ENCODE results near the gene LHX3. TPM values are rescaled to one million over a fixed set of nuclear protein-coding genes. Genes with fewer than 3 reads are reported as not detected.
A peak's percentile ranks its signal among the peaks of the same experiment; 100 is the strongest.

The LHX3 gene
- polyA plus RNA-seq, 3 donors from 2014 or later: not detected

DNA sequence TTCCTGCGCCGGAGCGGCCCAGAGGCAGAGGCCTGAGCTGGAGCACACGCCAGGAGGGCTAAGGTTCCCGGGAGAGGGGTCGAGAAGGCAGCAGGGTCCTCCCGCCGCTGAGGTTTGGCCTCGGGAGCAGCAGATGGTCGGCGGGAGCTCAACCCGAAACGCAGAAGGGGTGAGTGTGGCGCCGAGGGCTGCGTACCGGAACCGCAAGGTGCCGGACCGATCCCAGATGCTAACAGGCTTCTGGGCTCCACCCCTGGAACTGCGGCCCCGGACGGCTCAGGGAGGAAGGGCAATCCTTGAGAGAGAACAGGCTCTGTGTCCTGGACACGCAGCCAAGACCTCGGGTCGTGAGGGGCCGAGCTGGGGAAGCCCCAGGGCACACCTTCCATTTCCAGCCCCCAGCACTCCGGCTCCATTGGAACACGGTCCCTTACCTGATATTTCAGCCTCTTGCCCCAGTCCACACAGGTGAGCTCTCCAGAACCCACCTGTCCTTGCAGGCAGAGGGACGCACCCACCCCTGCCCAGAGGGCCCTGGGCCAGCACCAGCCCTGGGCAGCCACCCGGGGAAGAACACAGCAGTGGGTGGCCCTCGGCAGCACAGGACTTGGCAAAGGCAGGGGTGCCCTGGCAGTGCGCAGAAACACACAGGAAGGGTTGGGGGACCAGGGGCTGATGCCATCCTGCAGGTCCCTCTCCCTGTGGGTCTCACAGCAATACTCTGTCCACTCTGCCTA, 1.4 kb downstream of the LHX3 start:
- H3K27me3 Mint-ChIP-seq (ENCODE audit: low read depth in 3 of 3): peaks cover 11 to 19% (median 16%) of the 10 kb centered on the region in 3 donors
- H3K36me3 Mint-ChIP-seq: peaks cover 13 to 19% (median 17%) of the 10 kb centered on the region in 3 donors
- no peak overlapping the region for H3K4me3 Mint-ChIP-seq
- peaks cover 5 to 16% of the 10 kb centered on the region in 2 donors for H3K4me1 Mint-ChIP-seq
- no peak overlapping the region for H3K27ac Mint-ChIP-seq
- no peaks in the 10 kb centered on the region for H3K9me3 Mint-ChIP-seq
- no peak for DNase-seq

DNA sequence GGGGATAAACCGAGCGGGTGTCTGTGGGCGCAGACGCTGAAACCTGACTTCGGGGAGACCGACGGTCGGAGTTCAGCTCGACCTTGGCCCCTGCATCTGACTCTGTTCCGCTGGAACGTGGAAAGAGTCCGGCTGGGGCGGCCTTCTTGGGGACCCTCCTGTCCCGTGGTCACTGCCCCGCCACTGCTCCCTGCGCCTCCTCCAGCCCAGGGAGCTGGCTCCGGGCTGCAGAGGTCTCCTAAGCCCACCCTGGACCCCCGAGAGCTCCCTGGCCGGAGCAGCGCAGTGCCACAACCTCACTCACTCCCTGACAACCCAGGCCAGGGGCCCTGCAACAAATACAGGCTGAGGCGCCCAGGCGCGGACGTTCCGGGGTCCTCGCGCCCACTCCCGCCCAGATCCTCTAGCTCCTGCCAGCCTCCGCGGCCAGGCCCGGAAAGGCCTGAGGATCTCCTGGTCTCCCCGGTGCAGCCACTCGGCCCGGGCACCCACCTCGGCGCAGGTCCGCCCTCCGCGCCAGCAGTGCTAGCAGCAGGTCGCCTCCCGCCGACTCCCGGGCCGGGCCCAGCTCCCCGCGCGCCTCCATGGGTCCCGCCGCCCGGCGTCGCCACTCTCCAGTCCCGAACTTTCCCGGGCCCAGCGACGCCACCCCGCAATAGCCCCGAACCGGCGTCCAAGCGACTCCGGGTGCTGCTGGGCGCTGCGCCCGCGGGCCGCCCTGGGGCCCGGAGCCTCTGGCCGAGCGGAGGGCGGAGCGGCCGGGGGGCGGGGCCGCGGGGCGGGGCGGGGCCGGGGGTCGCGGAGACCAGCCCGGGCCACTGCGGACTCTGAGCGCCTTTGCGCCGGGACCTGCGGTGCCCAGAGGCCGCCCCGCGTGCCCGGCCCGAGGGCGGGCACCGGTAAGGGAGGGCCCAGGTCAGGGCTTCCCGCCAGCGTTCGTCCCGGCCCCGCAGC, 2.2 kb downstream of the LHX3 start:
- no peak overlapping the region for H3K4me3 Mint-ChIP-seq
- no peak for DNase-seq
- peaks cover 13 to 21% (median 19%) of the 10 kb centered on the region in 3 donors for H3K27me3 Mint-ChIP-seq (ENCODE audit: low read depth in 3 of 3)
- H3K36me3 Mint-ChIP-seq: peaks cover 13 to 14% (median 13%) of the 10 kb centered on the region in 3 donors
- H3K4me1 Mint-ChIP-seq: peaks cover 5 to 16% of the 10 kb centered on the region in 2 donors
- no peak overlapping the region for H3K27ac Mint-ChIP-seq
- H3K9me3 Mint-ChIP-seq: no peaks in the 10 kb centered on the region

DNA sequence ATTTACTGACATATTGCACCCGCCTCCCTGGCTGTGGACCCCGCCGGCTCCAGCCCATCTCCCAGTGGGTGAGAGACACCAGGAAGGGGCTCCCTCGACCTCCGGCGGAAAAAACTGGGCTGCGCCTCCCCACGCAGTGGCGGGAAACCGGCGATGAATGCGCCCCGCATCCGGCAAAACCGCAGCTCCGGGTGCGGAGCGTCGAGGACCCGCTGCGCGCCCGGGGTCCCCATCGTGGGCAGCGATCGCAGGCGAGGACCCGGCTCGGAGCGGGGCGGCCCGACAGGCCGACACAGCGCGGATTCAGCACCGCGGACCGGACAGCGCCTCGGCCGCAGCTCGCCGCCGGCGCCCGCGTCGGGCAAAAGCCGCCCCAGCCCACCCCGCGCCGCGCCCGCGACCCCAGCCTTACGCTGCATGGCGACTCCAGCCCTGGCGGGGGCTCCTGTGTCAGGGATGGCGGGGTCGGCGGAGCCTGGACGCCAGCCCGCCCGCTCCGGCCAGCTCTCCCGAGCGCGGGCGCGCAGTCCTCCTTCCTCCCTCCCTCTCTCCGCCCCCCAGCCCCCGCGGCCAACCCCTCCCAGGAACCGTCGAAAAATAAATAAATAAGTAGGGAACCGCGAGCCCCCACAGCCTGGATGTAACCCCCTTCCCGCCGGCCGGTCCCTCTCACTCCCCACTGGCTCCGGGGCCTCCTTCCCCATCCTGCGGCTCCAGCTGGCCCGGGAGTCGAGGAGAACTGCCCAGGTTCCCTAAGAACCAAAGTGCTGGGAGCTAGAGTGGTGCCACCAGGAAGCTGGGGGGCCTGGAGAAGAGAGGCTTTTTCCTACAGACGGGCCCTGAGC, 3.1 kb downstream of the LHX3 start:
- Mint-ChIP-seq H3K27me3 (ENCODE audit: low read depth in 3 of 3) (peaks cover 14 to 24% (median 19%) of the 10 kb centered on the region in 3 donors), H3K9me3 (peaks cover 0 to under 1% (median 0%) of the 10 kb centered on the region in 6 donors), H3K36me3 (peaks cover 7 to 9% (median 8%) of the 10 kb centered on the region in 3 donors), H3K27ac (no peak overlapping the region), H3K4me1 (peaks cover 0 to 9% of the 10 kb centered on the region in 2 donors), H3K4me3 (no peak overlapping the region)
- no peak for DNase-seq

DNA sequence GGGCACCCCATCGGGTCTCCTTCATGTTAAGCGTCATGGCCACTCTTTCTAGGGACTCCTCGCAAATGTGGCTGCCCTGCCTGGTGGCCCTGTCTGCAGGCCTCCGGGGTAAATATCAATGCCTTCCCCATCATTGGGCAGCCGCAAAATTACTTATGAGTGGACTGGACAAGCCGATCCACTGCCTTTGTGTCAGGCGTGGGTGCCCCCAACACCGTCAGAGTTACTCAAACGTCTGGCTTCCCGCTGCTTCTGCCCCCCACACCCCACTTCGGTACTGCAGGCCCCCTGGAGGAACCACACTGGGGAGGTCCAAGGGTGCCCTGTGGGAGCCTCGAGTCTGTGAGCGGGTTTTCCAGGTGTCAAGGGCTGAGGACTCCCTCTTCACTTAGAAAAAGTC, 3.8 kb downstream of the LHX3 start:
- Mint-ChIP-seq H3K4me1 (peaks cover 0 to 2% of the 10 kb centered on the region in 2 donors), H3K4me3 (no peak overlapping the region), H3K27ac (no peak overlapping the region), H3K36me3 (peaks cover 2 to 3% (median 3%) of the 10 kb centered on the region in 3 donors), H3K27me3 (ENCODE audit: low read depth in 3 of 3) (peaks cover 17 to 28% (median 17%) of the 10 kb centered on the region in 3 donors), H3K9me3 (peaks cover 0 to 1% (median 0%) of the 10 kb centered on the region in 6 donors)
- DNase-seq: no peak

DNA sequence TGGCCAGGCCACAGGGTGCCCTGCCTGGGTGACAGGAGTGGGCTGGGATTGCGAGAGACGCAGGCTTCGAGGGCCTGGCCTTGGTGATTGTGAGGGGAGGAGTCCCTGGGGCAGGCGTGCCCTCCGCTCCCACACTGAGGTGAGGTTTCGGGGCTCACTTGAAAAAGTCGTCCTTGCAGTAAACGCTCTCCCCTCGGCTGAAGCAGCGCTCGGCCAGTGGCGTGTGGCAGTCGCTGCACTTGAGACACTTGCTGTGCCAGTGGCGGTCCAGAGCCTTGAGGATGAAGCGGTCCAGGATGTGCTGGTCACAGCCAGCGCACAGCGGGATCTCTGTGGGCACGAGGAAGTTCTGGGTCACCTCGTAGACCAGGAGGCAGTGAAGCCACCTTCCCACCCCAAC, 4.5 kb downstream of the LHX3 start:
- no peaks in the 10 kb centered on the region for H3K4me1 Mint-ChIP-seq
- H3K36me3 Mint-ChIP-seq: no peaks in the 10 kb centered on the region
- H3K4me3 Mint-ChIP-seq: no peak overlapping the region
- peaks cover 12 to 30% (median 17%) of the 10 kb centered on the region in 3 donors for H3K27me3 Mint-ChIP-seq (ENCODE audit: low read depth in 3 of 3)
- H3K9me3 Mint-ChIP-seq: peaks cover 0 to 1% (median 0%) of the 10 kb centered on the region in 6 donors
- H3K27ac Mint-ChIP-seq: no peak overlapping the region
- no peak for DNase-seq

DNA sequence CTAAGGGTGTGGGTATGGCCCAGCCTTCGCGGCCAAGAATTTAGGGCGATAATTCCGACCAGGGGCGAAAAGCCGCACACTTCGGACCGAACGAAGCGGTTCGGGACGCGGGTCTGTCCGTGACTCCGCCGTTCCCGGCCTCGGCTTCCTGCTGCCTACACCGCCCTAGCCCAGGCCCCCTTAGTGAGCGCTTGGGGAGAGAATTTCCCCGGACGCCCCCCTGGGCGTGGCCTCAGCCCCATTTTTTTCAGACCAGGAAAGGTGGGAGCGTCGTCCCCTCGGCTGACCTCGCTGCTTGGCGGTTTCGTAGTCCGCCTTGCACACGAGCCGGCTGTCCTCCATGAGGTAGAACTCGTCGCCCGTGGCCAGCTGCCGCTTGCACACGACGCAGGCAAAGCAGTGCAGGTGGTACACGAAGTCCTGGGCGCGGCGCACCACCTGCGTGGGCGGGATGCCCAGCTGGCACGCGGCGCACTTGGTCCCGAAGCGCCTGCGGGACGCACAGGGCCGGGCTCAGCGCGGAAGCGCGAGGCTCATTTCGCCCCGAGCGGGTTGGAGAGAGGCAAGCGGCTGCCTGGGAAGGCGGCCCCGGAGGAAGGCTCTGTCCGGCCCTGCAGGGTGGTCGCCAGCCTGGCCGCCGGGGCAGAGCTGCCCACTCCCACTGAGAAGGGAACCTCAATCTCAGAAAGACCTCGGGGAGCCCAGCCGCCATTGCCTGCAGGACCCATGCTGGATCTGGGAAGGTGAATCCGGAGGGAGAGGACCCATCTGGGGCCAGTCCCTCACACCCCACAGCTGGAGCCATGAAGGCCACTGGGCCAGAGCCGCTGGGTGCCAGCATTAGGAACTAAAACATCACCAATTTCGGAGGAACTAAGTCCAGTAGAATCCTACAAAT, 5.3 kb downstream of the LHX3 start:
- no peak for DNase-seq
- Mint-ChIP-seq H3K9me3 (peaks cover 0 to 1% (median 0%) of the 10 kb centered on the region in 6 donors), H3K4me3 (no peak overlapping the region), H3K4me1 (no peaks in the 10 kb centered on the region), H3K36me3 (no peaks in the 10 kb centered on the region), H3K27ac (no peak overlapping the region), H3K27me3 (ENCODE audit: low read depth in 3 of 3) (peaks cover 12 to 29% (median 17%) of the 10 kb centered on the region in 3 donors)

DNA sequence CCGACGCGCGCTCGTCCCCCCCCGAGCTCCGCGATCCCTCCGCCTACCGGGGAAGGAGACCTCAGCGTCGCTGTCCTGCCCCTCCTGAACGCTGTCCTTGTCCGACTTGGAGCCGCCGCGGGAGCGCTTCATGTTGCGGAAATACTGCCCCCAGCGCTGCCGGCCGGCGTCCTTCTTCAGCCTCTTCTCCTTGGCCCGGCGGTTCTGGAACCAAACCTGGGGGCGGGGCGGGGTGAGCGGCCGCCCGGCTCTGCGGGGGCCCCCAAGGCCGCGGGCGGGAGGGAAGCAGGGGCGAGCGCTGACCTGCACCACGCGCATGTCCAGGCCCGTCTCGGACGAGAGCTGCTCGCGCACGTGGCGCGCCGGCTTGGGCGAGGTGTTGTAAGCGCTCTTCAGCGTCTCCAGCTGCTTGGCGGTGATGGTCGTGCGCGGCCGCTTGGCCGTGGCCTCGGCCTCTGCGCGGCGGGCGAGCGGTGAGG, 6.3 kb downstream of the LHX3 start:
- H3K4me1 Mint-ChIP-seq: no peaks in the 10 kb centered on the region
- H3K27me3 Mint-ChIP-seq (ENCODE audit: low read depth in 3 of 3): peaks cover 10 to 24% (median 12%) of the 10 kb centered on the region in 3 donors
- H3K27ac Mint-ChIP-seq: no peak overlapping the region
- no peak for DNase-seq
- no peak overlapping the region for H3K4me3 Mint-ChIP-seq
- peaks cover 0 to 1% (median 0%) of the 10 kb centered on the region in 6 donors for H3K9me3 Mint-ChIP-seq
- no peaks in the 10 kb centered on the region for H3K36me3 Mint-ChIP-seq

DNA sequence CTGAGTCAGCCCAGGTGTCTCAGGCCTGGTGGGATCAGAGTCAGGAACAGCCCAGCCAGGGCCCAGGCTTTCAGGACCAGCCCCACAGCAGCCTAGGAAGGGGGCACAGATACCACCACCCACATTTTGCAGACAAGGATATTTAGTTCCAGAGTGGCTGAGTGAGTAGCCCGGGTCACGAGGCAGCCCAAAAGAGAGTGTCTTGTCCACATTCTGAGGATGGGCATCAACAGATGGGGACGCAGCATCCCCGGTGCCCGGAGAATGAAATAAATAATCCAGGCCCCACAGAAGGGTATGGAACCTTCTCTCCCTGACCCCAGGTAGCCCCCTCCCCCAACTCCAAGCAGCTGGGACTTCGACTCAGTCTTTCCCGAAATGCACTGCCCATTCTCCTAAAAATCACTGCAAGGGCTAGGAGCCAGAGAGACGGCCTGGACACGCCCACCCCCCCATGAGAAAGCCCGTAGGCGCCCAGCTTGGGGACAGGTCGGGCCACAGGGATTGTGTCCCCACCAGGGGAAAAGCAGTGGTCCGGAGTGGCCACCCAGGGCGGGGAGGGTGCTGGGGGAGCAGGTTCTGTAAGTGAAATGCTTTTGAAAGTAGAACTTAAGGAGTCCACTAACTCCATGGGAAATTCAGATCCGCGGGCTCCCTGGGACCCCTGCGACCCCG, 6.9 kb downstream of the LHX3 start:
- Mint-ChIP-seq H3K4me1 (no peaks in the 10 kb centered on the region), H3K9me3 (peaks cover 0 to 1% (median 0%) of the 10 kb centered on the region in 6 donors), H3K4me3 (no peak overlapping the region), H3K27ac (no peak overlapping the region), H3K36me3 (no peaks in the 10 kb centered on the region), H3K27me3 (ENCODE audit: low read depth in 3 of 3) (peaks cover 9 to 24% (median 10%) of the 10 kb centered on the region in 3 donors)
- DNase-seq: no peak

DNA sequence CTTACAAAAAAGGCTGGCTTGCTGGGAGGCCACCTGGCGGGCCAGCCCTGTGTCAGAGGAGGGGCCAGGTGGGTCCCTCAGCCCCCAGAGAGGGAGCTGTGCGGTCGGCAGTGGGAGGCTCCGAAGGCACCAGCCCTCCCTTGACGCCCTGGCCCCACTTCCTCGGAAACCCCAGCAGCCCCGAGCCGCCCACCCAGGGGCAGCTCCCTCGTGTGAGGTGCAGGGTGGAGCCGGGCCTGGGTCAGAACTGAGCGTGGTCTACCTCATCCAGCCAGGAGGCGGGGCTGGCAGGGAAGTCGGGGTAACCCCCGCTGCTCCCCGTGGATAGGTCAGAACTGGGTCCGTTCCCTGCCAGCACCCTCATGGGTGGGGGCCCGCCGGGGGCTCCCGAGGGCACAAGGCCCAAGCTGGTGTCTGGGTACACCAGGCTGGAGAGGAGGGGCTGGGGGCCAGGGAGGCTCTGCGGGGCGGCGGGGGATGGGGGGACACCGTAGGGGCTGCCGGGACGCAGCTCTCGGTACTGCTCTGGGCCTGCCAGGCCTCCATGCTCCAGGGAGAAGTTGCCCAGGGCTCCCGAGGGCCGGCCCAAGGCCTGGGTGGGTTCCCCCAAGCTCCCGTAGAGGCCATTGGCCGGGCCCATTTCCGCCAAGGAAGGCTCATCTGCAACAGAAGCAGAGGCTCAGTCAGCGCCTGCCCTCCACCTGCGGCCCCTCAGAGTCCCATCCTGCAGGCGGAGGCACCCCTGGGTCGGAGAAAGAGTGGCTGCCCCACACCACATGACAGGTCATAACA, 7.6 kb downstream of the LHX3 start:
- H3K27ac Mint-ChIP-seq: no peak overlapping the region

DNA sequence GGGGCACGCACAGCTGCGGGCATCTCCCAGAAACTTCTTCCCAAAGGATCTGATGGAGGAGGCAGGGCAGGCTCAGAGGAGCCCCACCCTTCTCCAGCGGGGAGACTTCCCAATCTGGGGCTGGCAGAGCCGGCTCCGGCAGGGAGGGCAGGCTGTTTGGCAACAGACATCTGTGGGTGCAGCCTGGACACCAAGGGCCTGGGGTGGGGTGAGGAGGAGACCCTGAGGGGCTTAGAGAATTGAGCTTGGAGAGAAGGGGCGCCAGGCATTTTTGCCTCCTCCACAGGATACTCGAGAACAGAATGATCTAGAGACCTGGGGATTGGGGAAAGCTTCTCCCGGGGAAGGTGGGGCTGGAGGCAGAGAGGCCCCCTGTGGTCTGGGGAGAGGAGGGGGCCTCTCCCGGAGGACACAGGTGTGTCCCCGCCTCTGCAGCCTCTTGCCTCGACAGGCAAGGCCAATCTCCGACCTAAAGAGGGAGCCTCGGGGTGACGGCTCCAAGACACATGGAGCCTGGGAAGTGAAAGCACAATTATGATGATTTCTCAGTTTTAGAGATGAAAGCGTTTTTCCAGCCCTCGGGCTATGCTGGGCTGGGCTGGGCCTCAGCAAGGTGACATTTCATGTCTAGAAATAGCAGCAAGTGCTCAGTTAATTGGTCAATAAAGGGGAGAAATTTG, 8.4 kb downstream of the LHX3 start:
- peaks cover 9 to 32% (median 10%) of the 10 kb centered on the region in 3 donors for H3K27me3 Mint-ChIP-seq (ENCODE audit: low read depth in 3 of 3)
- DNase-seq: no peak
- no peak overlapping the region for H3K27ac Mint-ChIP-seq
- H3K9me3 Mint-ChIP-seq: peaks cover 0 to 1% (median 0%) of the 10 kb centered on the region in 6 donors
- no peaks in the 10 kb centered on the region for H3K36me3 Mint-ChIP-seq
- H3K4me3 Mint-ChIP-seq: peak overlapping the region in 1 of 5 donors; percentile 30
- no peaks in the 10 kb centered on the region for H3K4me1 Mint-ChIP-seq

More for the DNA sequence above, 7.6 kb downstream of the LHX3 start:
- Mint-ChIP-seq H3K36me3 (no peaks in the 10 kb centered on the region), H3K27me3 (ENCODE audit: low read depth in 3 of 3) (peaks cover 9 to 28% (median 10%) of the 10 kb centered on the region in 3 donors), H3K4me3 (peak overlapping the region in 1 of 5 donors; percentile 30), H3K9me3 (peaks cover 0 to 1% (median 0%) of the 10 kb centered on the region in 6 donors), H3K4me1 (no peaks in the 10 kb centered on the region)
- no peak for DNase-seq

DNA sequence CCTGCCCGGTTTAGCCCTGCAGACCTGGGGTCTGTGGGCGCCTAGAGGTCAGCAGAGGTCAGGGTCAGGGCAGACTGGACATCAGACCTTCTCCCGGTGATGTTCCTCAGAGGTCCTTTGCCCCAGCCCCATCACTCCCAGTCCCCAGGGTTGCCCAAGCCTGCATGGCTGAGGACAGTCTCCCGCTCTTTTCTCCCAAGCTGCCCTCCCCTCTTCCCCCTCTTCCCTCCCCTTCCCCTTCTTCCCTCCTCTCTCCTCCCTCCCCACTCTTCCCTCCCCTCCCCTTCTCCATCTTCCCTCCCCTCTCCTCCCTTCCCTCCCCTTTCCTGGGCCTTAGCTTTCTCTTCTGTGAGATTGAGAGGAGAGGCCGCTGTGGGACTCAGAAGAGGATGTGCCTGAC, 10.4 kb downstream of the LHX3 start:
- Mint-ChIP-seq H3K4me3 (no peak overlapping the region), H3K36me3 (no peaks in the 10 kb centered on the region), H3K4me1 (no peaks in the 10 kb centered on the region), H3K9me3 (peaks cover 0 to 1% (median 0%) of the 10 kb centered on the region in 6 donors), H3K27ac (no peak overlapping the region), H3K27me3 (ENCODE audit: low read depth in 3 of 3) (peaks cover 5 to 31% (median 10%) of the 10 kb centered on the region in 3 donors)
- no peak for DNase-seq

Measured in immature natural killer cell (primary cell).